Measurements from ENCODE around the gene TNP2.

TNP2 gene

GRCh38 chr16:11262915-11263314 is 6.2 kb downstream of the TNP2 start:
- H3K9me3 ChIP-seq (ENCODE audit: control insufficient read depth, insufficient read depth, low read length), result no peaks in the 10 kb centered on the region
- TF ChIP-seq CTCF (IDR thresholded peaks at IDR 0.05; ENCODE audit: low read depth, low read length, poor library complexity, severe bottlenecking), result no peak
- no peaks in the 10 kb centered on the region for H4K20me1 ChIP-seq (ENCODE audit: control insufficient read depth, insufficient read depth, low read depth, low read length)
- peaks cover 4% of the 10 kb centered on the region for H3K27me3 ChIP-seq (ENCODE audit: control insufficient read depth, low read length)
- H3K36me3 ChIP-seq (ENCODE audit: control insufficient read depth, low read length), result no peaks in the 10 kb centered on the region
- H3F3A ChIP-seq (ENCODE audit: control insufficient read depth, insufficient read depth), result no peaks in the 10 kb centered on the region; the same call in 1 of the 2 replicates
- H3K79me2 ChIP-seq (ENCODE audit: control insufficient read depth, low read length), result no peaks in the 10 kb centered on the region
- H3K9me2 ChIP-seq (replicated peaks; ENCODE audit: control insufficient read depth, low read length), result no peaks in the 10 kb centered on the region
- no peak overlapping the region for H3K4me2 ChIP-seq (ENCODE audit: low read length)
- no peak overlapping the region for H3K4me3 ChIP-seq (ENCODE audit: low read length)
- H3K4me1 ChIP-seq (ENCODE audit: control insufficient read depth, low read length), result peaks cover 33% of the 10 kb centered on the region
- no peak overlapping the region for H3K27ac ChIP-seq (ENCODE audit: low read depth, low read length)

- Histone ChIP-seq H3K4me1 (ENCODE audit: control insufficient read depth, low read length) (peaks cover 48% of the 10 kb centered on the region), H3F3A (ENCODE audit: control insufficient read depth, insufficient read depth) (no peaks in the 10 kb centered on the region; the same call in 1 of the 2 replicates), H3K27me3 (ENCODE audit: control insufficient read depth, low read length) (peaks cover 15% of the 10 kb centered on the region), H3K9me3 (ENCODE audit: control insufficient read depth, insufficient read depth, low read length) (no peaks in the 10 kb centered on the region), H4K20me1 (ENCODE audit: control insufficient read depth, insufficient read depth, low read depth, low read length) (no peaks in the 10 kb centered on the region), H3K27ac (ENCODE audit: low read depth, low read length) (no peak overlapping the region), H3K4me3 (ENCODE audit: low read length) (no peak overlapping the region), H3K9me2 (replicated peaks; ENCODE audit: control insufficient read depth, low read length) (no peaks in the 10 kb centered on the region), H3K36me3 (ENCODE audit: control insufficient read depth, low read length) (peaks cover under 1% of the 10 kb centered on the region), H3K79me2 (ENCODE audit: control insufficient read depth, low read length) (peaks cover 3% of the 10 kb centered on the region), H3K4me2 (ENCODE audit: low read length) (no peak overlapping the region)
- no peak for TF ChIP-seq EZH2phosphoT487 (IDR thresholded peaks at IDR 0.05; ENCODE audit: borderline replicate concordance, low read length)
- TF ChIP-seq CTCF (IDR thresholded peaks at IDR 0.05; ENCODE audit: low read depth, low read length, poor library complexity, severe bottlenecking), result no peak
Measured at GRCh38 chr16:11260596-11260966, 8.5 kb downstream of the TNP2 start.

GRCh38 chr16:11259655-11260595 is 9.2 kb downstream of the TNP2 start:
- H3K79me2 ChIP-seq (ENCODE audit: control insufficient read depth, low read length), result peaks cover 10% of the 10 kb centered on the region
- peaks cover 15% of the 10 kb centered on the region for H3K27me3 ChIP-seq (ENCODE audit: control insufficient read depth, low read length)
- no peaks in the 10 kb centered on the region for H4K20me1 ChIP-seq (ENCODE audit: control insufficient read depth, insufficient read depth, low read depth, low read length)
- no peaks in the 10 kb centered on the region for H3K9me2 ChIP-seq (replicated peaks; ENCODE audit: control insufficient read depth, low read length)
- peaks cover 7% of the 10 kb centered on the region for H3K36me3 ChIP-seq (ENCODE audit: control insufficient read depth, low read length)
- H3K4me2 ChIP-seq (ENCODE audit: low read length), result no peak overlapping the region
- H3F3A ChIP-seq (ENCODE audit: control insufficient read depth, insufficient read depth), result no peaks in the 10 kb centered on the region; the same call in 1 of the 2 replicates
- H3K9me3 ChIP-seq (ENCODE audit: control insufficient read depth, insufficient read depth, low read length), result no peaks in the 10 kb centered on the region
- no peak for TF ChIP-seq CTCF (IDR thresholded peaks at IDR 0.05; ENCODE audit: low read depth, low read length, poor library complexity, severe bottlenecking)
- no peak for TF ChIP-seq EZH2phosphoT487 (IDR thresholded peaks at IDR 0.05; ENCODE audit: borderline replicate concordance, low read length)
- H3K27ac ChIP-seq (ENCODE audit: low read depth, low read length), result no peak overlapping the region
- no peak overlapping the region for H3K4me3 ChIP-seq (ENCODE audit: low read length)
- peaks cover 48% of the 10 kb centered on the region for H3K4me1 ChIP-seq (ENCODE audit: control insufficient read depth, low read length)
